ACC112 (cell line): ENCODE data around the gene OR5A2.

Experiments used
- H2AFZ ChIP-seq: fragments of 200-600 bp; sonication (generic); one replicate; pipeline ENCODE4 v1.6.0; 2017; ENCODE audit warnings: antibody characterized with exemption, low read length; ENCODE audit not compliant: unreplicated experiment
- H3K27ac ChIP-seq: fragments of 200-600 bp; sonication (generic); 2 replicates; pipeline ENCODE4 v1.5.1; 2014; ENCODE audit warnings: low read depth, mild to moderate bottlenecking, antibody characterized with exemption, low read length, moderate library complexity
- H3K27me3 ChIP-seq: fragments of 200-600 bp; sonication (generic); 2 replicates; pipeline ENCODE4 v1.6.1; 2014; ENCODE audit warnings: mild to moderate bottlenecking, antibody characterized with exemption, low read length, moderate library complexity, mixed read lengths; ENCODE audit not compliant: insufficient read depth
- H3K36me3 ChIP-seq: fragments of 200-600 bp; sonication (generic); 2 replicates; pipeline ENCODE4 v1.6.1; 2016; ENCODE audit warnings: mild to moderate bottlenecking, antibody characterized with exemption, low read length, moderate library complexity, mixed read lengths; ENCODE audit not compliant: insufficient read depth
- H3K4me1 ChIP-seq: fragments of 200-600 bp; sonication (generic); one replicate; pipeline ENCODE4 v1.6.1; 2016; ENCODE audit warnings: low read length, mixed read lengths; ENCODE audit not compliant: insufficient read depth, unreplicated experiment, control insufficient read depth
- H3K4me3 ChIP-seq: fragments of 200-600 bp; sonication (generic); 2 replicates; pipeline ENCODE4 v1.5.1; 2014; ENCODE audit warnings: mild to moderate bottlenecking, low read depth, low read length
- H3K79me2 ChIP-seq: fragments of 200-600 bp; sonication (generic); one replicate; pipeline ENCODE4 v1.6.0; 2016; ENCODE audit warnings: low read length; ENCODE audit not compliant: control insufficient read depth, unreplicated experiment, insufficient read depth

Gene OR5A2

DNA sequence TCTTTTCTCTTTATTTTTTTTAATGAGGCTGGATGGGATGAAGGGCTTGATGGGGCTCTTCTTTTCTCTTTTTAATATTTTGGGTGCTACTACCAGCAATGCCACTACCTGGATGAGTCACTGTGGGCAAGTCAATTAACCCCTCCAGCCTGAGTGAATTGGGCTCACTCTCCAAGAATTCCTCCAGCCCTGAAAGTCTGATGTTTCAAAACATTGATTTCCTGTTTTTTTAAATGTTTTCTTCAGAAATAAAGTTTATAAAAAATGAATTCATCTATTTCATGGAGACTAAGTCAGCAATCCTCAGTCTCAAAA, 812 bp upstream of the OR5A2 start:
- Histone ChIP-seq H2AFZ (no peak overlapping the region), H3K36me3 (no peaks in the 10 kb centered on the region), H3K4me1 (no peaks in the 10 kb centered on the region), H3K27me3 (peaks cover 31% of the 10 kb centered on the region), H3K27ac (no peak overlapping the region), H3K4me3 (no peak overlapping the region), H3K79me2 (no peaks in the 10 kb centered on the region)

DNA sequence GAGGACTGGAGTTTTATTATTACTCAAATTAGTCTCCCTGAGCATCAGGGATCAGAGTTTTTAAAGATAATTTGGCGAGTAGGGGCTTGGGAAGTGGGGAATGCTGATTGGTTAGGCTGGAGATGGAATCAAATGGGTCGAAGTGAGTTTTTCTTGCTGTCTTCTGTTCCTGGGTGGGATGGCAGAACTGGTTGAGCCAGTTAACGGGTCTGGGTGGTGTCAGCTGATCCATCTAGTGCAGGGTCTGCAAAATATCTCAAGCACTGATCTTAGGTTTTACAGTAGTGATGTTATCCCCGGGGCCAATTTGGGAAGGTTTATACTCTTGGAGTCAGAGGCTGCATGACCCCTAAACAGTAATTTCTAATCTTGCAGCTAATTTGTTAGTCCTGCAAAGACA, 1.1 kb downstream of the OR5A2 start:
- H3K27me3 ChIP-seq, result peaks cover 21% of the 10 kb centered on the region
- H2AFZ ChIP-seq, result no peak overlapping the region
- no peaks in the 10 kb centered on the region for H3K4me1 ChIP-seq
- no peaks in the 10 kb centered on the region for H3K36me3 ChIP-seq
- no peak overlapping the region for H3K4me3 ChIP-seq
- no peak overlapping the region for H3K27ac ChIP-seq
- no peaks in the 10 kb centered on the region for H3K79me2 ChIP-seq

GRCh38 chr11:59423835-59424234, 2.4 kb downstream of the OR5A2 start:
- H2AFZ ChIP-seq, result no peak overlapping the region

GRCh38 chr11:59418156-59418555, 8.1 kb downstream of the OR5A2 start:
- no peak overlapping the region for H2AFZ ChIP-seq

More at GRCh38 chr11:59423835-59424234, 2.4 kb downstream of the OR5A2 start:
- Histone ChIP-seq H3K36me3 (no peaks in the 10 kb centered on the region), H3K27me3 (peaks cover 28% of the 10 kb centered on the region), H3K79me2 (no peaks in the 10 kb centered on the region), H3K4me3 (no peak overlapping the region), H3K4me1 (no peaks in the 10 kb centered on the region), H3K27ac (no peak overlapping the region)

DNA sequence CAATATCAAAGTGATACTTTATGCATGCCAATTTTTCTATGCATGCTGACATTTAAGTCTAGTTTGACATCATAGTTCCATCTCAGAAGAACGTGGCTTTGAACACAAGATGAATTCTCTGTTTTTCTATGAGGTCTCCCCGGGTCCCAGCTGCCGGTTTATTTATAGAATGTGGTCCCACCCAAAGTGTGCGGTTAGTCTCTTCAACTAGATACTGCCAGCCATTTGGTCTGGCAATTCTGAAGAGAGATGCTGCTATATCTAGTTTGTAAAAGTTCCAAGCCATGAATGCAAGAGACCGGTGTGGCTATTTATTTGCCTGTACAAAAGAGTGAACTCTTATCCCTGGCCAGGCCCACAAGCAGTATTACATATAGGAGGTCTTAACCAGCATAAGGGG, 9.2 kb downstream of the OR5A2 start:
- Histone ChIP-seq H3K27me3 (peaks cover 24% of the 10 kb centered on the region), H3K4me3 (no peak overlapping the region), H3K36me3 (no peaks in the 10 kb centered on the region), H3K27ac (no peak overlapping the region), H3K79me2 (no peaks in the 10 kb centered on the region), H2AFZ (no peak overlapping the region), H3K4me1 (no peaks in the 10 kb centered on the region)

More at GRCh38 chr11:59418156-59418555, 8.1 kb downstream of the OR5A2 start:
- H3K36me3 ChIP-seq, result no peaks in the 10 kb centered on the region
- H3K27me3 ChIP-seq, result peaks cover 24% of the 10 kb centered on the region
- H3K4me1 ChIP-seq, result no peaks in the 10 kb centered on the region
- H3K27ac ChIP-seq, result no peak overlapping the region
- no peaks in the 10 kb centered on the region for H3K79me2 ChIP-seq
- no peak overlapping the region for H3K4me3 ChIP-seq

DNA sequence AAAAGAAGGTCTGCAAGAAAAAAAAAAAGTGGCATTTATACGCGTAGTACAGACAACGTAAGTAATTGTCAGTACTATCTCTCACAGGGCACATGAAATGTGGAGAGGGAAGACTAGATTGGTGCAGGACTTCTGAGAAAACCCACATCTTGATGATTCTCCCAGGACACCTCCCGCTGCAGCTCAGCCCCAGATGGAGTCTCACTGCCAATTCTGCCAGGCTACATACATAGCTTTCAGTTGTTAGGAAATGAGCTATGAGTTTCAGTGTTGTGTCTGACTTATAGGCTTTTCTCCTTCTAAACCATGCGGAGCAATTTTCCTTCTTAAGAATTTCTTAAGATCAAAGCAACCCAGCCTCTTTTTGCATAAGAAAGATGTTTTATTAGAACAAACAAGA, 9.6 kb downstream of the OR5A2 start:
- Histone ChIP-seq H3K27ac (no peak overlapping the region), H3K4me1 (no peaks in the 10 kb centered on the region), H3K79me2 (no peaks in the 10 kb centered on the region), H2AFZ (no peak overlapping the region), H3K4me3 (no peak overlapping the region), H3K36me3 (no peaks in the 10 kb centered on the region), H3K27me3 (peaks cover 24% of the 10 kb centered on the region)

- no peaks in the 10 kb centered on the region for H3K4me1 ChIP-seq
- no peak overlapping the region for H3K4me3 ChIP-seq
- no peak overlapping the region for H3K27ac ChIP-seq
These were observed 11.1 kb downstream of the OR5A2 start for GRCh38 chr11:59415111-59415510.

DNA sequence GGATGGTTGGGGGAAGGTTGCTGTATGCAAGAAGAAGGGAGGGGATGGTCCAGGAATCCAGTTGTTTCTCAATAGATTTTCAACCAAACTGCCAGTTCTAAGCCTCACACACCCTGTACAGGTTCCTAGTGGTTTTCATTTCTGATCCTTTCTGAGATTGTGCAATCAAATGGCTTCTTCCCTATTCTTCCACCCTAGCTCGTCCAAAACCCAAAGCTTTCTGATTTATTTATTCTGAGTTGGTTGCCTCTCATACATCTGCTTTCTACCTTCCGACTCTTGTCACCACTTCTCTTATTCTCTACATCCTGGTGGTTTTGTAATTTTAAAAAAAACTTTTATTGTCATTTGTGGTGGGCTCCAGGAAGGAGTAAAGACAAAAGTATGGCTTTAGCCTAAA, 12.6 kb downstream of the OR5A2 start:
- H2AFZ ChIP-seq, result no peak overlapping the region
- no peaks in the 10 kb centered on the region for H3K4me1 ChIP-seq
- H3K4me3 ChIP-seq, result no peak overlapping the region
- H3K27me3 ChIP-seq, result peaks cover 16% of the 10 kb centered on the region
- no peaks in the 10 kb centered on the region for H3K79me2 ChIP-seq
- no peaks in the 10 kb centered on the region for H3K36me3 ChIP-seq
- no peak overlapping the region for H3K27ac ChIP-seq

More at GRCh38 chr11:59415111-59415510, 11.1 kb downstream of the OR5A2 start:
- H2AFZ ChIP-seq, result no peak overlapping the region
- H3K79me2 ChIP-seq, result no peaks in the 10 kb centered on the region
- H3K36me3 ChIP-seq, result no peaks in the 10 kb centered on the region
- peaks cover 24% of the 10 kb centered on the region for H3K27me3 ChIP-seq

- no peak overlapping the region for H2AFZ ChIP-seq
- no peaks in the 10 kb centered on the region for H3K4me1 ChIP-seq
- H3K27me3 ChIP-seq, result no peaks in the 10 kb centered on the region
These were observed 22.7 kb downstream of the OR5A2 start for GRCh38 chr11:59403546-59403945.

GRCh38 chr11:59401262-59401552, 25.0 kb downstream of the OR5A2 start:
- Histone ChIP-seq H2AFZ (no peak overlapping the region), H3K4me3 (no peak overlapping the region), H3K36me3 (no peaks in the 10 kb centered on the region), H3K4me1 (no peaks in the 10 kb centered on the region), H3K27ac (no peak overlapping the region), H3K27me3 (no peaks in the 10 kb centered on the region), H3K79me2 (no peaks in the 10 kb centered on the region)

More at GRCh38 chr11:59403546-59403945, 22.7 kb downstream of the OR5A2 start:
- Histone ChIP-seq H3K27ac (no peak overlapping the region), H3K4me3 (no peak overlapping the region), H3K36me3 (no peaks in the 10 kb centered on the region), H3K79me2 (no peaks in the 10 kb centered on the region)

DNA sequence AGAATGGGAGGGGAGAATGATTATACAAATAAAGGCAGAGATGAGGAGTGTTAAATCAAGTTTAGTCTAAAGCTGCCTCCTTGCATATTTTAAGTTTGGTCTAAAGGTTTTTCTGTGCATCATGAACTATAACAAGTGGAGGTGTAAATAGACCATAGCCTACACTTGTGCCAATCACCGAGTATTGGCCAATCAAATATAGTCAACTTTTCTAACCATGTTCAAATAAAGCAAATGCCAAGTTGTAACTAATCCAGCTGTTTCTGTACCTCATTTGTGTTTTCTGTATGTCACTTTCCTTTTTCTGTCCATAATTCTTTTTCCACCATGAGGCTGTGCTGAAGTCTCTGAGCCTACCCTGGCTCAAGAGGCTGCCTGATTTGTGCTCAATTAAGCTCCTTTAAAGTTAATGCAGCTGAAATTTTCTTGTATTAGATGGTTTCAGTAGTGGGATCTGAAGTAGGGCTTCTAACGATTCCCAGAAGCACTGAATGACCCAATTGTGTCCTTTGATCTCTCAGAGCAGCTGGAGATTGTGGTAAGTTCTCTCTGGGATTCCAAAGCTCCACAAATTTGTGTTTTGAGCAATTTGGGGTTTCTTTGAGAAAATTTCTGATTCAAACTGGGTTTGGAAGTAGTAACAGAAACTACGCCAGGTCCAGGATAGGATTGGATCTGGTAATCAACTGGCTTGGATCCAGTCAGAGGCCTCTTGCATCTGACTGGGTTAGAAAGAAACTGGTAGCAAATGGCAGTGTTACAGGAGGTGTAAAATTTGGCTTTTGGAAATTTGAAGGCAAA, 25.6 kb downstream of the OR5A2 start:
- H3K4me1 ChIP-seq, result no peaks in the 10 kb centered on the region
- no peaks in the 10 kb centered on the region for H3K79me2 ChIP-seq
- H3K27me3 ChIP-seq, result peaks cover 4% of the 10 kb centered on the region; the same call in 1 of the 2 replicates
- no peaks in the 10 kb centered on the region for H3K36me3 ChIP-seq
- no peak overlapping the region for H3K4me3 ChIP-seq
- H3K27ac ChIP-seq, result no peak overlapping the region
- H2AFZ ChIP-seq, result no peak overlapping the region
